ENCODE results near the gene CCSER2.
"Not testable (repeated sequence)": the region's sequence is repeated elsewhere in the genome, so short reads cannot be mapped to it uniquely, and the experiment has no call there.

CCSER2 gene

DNA sequence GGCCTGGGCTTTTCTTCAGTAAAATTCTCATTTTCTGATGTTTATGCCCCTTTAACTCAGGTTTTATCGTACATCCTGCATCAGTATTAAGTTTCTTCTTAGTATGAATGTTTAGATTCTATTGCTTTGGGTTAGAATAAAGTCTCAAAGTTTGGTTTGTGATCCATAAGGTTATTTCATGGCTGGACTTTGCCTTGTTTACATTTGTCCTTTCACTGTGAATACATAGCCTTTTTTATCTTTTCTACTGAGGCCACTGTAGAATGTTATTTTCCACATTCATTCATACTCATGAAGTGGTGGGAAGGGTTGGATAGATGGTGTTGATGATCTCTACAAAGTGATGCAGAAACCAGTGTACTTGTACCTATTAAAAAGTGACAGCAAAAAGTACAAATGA is 59.8 kb downstream of the CCSER2 start:
- no peak for DNase-seq

DNA sequence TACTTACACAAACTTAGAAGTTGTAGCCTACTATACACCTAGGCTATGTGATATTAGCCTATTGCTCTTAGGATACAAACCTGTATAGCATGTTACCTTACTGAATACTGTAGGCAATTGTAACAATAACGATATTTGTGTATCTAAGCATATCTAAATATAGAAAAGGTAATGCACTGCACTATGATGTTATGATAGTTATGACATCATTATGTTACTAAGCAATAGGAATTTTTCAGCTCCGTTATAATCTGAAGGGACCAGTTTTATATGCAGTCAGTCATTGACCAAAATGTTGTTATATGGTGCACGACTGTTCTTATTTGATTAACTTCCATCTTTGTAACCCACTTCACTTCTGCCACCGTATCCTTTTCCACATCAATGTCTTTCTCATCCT is 62.0 kb downstream of the CCSER2 start:
- DNase-seq: no peak

DNA sequence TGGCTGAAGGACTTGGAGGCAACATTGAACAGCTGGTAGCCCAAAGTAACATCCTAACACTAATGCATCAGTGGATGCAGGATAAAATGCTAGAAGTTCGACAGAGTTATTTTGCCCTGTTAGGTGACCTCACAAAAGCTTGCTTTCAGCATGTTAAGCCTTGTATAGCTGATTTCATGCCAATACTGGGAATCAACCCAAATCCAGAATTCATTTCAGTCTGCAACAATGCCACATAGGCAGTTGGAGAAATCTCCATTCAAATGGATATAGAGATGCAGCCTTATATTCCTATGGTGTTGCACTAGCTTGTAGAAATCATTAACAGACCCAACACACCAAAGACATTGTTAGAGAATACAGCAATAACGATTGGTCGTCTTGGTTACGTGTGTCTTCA is 62.9 kb downstream of the CCSER2 start:
- peak in 4 of 56 donors; percentile 7 to 18 (median 8) for DNase-seq

DNA sequence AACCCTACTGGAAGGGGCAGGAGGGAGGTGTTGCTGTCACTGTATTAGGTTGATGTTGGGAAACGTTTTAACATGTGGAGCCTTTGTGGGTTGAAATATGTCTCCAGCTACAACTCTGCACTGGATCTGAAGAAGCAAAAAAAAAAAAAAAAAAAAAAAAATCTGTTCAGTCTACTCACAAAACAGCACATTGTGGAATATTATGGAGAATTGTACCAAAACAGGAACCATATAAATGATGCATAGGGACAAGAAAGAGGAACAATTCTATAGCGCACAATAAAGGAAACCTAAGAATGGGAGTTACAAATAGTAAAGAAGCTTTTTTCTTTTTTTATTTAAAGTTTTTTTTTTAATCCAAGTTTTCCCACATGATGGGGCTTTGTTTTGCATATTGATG is 63.8 kb downstream of the CCSER2 start:
- no peak for DNase-seq

DNA sequence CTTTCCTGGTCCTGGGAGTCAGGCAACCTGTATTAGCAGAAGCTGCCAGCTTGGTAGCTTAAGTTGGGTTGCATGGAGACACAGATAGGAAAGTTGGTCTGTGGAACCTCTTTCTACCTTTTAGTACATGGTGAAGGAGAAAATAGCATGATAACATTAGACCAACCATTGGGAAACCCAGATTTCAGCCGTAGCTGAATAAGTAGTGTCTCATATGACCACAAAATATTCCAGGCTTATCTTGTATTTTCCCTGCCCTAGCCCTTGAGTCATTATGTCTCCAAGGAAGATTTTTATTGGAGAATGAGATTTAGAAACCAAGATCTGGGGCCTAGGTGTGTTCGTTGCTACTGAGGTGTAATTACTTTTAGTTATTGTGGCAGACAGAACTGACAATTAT is 67.2 kb downstream of the CCSER2 start:
- DNase-seq: no peak

DNA sequence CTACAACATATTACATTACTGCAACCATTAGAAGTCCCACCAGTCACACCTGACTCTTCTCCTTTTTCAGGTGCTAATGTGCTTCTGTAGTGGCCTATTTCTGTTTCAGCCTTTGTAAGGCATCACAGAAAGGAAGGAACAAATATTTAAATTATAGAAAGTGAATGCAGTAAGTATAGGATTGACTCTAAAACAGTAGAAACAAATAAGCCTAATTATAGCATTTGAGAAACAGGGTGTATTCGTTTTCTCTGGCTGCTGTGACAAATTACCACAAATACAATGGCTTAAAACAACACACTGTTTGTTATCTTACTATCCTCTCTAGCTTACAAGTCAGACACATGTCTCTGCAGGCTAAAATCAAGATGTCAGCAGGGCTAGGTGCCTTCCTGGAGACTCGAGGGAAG is 69.4 kb downstream of the CCSER2 start:
- no peak for DNase-seq

DNA sequence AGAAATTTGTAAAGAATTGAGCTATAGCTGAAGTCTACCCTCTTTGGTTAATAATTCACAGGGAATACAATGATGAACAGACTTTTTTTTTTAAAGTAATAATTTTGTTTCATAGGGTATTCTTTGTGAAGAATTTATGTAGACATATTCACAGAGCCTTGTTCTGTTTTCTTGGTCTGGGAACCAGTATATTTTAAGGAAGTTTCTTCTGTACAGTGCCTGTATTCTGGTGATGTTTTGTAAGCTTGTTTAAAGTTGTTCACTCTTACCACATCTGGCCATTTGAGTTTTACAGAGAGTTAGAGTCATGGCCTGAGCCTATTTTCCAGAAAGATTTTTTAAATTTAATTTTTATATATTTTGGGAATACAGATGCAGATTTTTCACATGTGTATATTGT is 70.3 kb downstream of the CCSER2 start:
- DNase-seq: no peak

DNA sequence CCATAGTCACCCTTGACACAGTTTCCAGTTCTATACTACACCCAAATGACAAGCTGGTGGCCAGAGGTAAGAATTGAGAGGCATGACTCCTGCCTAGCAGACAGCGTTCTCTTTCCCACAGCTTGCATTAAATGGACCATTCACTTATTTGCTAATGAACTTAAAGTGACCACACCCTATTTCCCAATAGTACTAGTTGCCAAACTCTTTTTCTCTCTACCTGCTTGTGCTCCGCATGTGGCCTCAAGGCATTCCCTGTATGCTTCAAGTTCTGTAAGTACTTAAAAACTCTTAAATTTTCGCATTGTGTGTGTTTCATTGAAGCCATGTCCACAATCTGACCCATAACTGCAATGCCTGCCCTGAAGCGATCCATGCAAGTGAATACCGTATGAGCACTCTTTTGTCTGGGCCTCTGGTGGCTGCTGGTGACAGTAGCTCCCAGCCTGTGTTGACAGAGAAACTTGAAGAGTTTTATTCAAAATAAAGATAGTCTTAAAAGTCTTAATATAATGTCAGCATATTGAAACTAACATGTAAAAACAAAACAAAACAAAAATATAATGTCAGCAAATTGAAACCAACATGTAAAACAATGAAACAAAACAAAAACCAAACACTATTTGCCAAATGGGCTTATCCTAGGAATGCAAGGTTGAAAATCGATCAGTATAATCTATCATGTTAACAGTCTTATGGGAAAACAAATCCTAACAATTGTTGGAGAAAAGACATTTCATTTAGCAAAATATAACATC is 73.6 kb downstream of the CCSER2 start:
- no peak for DNase-seq

DNA sequence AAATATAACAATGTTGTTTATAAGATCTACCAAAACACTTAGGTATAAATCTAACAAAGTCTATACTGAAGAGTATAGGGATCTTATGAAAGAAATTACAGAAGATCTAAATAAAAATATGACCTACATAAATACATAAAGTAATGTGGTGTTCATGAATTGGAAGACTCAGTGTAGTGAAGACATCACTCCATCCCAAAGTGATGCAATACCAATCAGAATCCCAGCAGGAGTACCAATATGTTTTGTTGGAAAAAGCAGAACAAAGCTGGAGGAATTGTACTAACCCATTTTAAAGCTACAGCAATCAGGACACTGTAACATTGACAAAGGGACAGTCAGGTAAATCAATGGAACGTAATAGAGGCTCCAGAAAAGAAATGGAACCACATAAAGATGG is 76.4 kb downstream of the CCSER2 start:
- no peak for DNase-seq

DNA sequence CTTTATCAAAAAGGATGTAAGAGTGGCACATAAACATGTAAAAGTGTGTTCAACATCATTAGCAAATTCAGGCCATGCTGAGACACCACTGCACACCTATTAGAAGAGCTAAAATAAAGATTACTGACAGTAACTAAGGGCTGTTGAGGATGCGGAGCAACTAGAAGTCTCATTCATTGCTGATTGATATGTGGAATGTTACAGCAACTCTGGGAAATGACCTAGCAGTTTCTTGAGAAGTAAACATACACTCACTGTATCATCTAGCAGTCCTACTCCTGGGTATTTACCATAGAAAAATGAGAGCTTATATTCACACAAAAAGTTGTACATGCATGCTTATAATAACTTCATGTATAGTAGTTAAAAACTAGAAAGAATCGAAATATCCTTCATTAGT is 77.3 kb downstream of the CCSER2 start:
- DNase-seq: no peak

DNA sequence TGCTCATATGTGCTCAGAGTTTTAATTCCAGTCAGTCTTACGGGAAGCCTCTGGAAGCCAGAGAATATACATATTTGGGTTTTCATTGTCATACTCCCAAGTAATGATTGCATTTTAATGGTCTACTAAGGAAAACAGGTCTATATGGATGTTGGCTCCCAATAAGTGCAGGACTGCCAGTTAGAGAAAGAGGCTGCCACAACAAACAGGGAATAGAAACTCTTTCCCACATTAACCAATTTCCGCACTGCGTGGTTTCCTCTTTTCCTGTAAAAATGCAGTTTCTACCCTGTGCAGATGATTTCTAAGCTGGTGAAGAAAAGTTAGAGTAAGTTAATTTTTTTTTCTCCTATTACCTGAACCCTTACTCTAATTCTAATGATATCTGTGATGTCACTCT is 78.2 kb downstream of the CCSER2 start:
- no peak for DNase-seq

DNA sequence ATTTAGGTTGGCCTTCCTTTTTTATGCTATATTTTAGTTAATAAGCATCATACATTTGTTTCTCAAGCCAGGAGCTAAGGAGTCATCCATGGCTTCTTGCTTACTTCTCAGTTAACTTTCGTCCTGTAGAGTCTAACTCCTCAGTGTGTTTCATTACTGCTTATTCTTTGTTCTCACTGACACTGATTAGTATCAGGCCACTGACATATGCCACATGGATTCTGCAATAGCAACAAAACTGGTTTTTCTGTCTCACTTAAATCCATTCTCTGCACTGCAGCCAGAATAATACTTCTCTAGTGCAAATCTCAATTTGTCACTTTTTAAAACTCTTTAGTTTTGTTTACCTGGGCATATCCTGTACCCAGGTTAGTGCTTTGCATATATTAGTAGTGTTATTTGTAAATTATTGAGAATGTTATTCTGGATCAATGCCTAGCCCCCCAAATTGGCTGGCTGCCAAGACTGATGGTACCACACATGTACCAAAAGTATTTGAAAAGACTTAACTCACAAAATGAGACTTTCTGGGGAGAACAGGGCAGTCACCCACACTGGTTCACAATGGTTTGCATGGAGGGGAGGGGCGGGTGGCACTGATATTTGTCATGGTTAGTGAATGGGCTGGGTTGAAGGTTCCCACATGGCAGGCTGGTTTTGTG is 79.1 kb downstream of the CCSER2 start:
- no peak for DNase-seq

DNA sequence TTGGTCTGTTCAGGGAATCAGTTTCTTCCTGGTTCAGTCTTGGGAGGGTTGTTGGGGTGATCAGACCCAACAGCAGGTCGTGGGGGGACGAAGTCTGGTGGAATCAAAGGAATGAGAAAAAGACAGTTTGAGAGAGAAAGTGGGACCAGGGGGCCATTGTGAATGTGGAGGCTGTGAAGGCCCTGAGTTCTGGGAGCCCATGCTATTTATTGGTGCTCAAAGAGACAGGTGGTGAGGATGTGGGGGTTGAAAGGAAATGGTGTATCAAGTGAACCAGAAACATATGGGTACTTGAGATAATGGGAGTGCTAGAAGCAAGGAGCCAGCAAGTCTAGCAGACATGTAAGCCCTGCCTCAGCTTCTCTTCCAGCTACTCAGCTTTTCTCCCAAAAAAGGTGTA is 84.1 kb downstream of the CCSER2 start:
- no peak for DNase-seq

DNA sequence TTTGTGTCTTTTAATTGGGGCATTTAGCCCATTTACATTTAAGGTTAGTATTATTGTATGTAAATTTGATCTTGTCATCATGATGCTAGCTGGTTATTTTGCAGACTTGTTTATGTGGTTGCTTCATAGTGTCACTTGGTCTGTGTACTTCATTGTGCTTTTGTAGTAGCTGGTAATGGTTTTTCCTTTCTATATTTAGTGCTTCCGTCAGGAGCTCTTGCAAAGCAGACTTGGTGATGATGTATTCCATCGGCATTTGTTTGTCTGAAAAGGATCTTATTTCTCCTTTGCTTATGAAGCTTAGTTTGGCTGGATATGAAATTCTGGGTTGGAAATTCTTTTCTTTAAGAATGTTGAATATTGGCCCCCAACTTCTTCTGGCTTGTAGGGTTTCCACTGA is 85.7 kb downstream of the CCSER2 start:
- DNase-seq: not testable (repeated sequence)

DNA sequence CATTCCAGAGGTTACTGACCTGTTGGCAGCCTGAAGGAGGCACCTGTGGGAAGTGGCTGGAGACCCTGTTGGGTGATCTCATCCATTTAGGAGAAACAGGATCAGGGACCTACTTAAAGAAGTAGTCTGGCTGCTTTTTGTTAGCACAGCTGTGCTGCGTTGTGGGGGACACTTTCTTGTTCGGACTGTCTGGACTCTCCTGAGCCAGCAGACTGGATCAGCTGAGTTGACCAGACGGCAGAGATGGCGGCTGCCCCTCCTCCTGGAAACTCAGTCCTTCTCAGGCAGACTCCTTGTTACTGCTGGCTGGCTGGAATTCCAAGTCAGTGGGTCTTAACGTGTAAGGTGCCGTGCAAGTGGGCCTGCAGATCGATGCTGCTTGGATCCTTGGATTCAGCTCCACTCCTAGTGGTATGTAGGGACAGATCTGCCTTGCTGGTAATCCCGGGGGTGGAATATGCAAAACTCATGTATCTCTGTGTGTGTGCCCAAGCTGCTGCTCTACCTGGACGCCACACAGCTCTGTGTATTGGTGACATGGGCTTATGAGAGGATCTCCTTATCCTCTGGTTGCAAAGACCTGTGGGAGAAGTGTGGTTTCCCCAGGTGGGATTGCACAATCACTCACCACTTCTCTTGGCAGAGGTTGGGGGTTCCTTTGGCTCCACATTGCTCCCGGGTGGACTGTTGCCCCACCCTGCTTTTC is 87.3 kb downstream of the CCSER2 start:
- DNase-seq: no peak

DNA sequence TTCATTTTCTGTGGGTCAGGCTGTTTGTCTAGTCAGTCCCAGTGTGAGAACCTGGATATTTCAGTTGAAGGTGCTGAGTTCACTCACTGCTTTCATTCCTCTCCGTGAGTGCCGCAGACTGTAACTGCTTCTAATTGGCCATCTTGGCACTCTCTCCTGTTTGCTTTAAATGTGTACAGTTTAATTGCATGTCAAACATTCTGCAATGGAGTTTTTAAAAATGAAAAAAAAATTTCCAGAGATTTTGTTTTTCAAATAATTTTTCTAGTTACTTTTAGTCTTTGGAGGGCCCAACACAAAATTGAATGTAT is 87.8 kb downstream of the CCSER2 start:
- DNase-seq: no peak

DNA sequence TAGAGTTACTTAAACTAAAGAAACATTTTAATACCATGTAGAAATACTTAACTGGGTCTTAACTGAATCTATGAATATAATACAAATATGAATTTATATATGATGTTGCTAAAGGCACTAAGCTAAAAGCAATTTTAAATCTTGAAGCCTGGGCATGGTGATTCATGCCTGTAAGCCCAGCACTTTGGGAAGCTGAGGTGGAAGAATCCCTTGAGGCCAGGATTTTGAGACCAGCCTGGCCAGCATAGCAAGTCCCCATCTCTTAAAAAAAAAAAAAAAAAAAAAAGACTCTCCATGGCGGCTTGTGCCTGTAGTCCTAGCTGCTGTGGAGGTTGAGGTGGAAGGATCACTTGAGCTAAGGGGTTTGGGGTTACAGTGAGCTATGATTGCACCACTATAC is 95.3 kb downstream of the CCSER2 start:
- no peak for DNase-seq

DNA sequence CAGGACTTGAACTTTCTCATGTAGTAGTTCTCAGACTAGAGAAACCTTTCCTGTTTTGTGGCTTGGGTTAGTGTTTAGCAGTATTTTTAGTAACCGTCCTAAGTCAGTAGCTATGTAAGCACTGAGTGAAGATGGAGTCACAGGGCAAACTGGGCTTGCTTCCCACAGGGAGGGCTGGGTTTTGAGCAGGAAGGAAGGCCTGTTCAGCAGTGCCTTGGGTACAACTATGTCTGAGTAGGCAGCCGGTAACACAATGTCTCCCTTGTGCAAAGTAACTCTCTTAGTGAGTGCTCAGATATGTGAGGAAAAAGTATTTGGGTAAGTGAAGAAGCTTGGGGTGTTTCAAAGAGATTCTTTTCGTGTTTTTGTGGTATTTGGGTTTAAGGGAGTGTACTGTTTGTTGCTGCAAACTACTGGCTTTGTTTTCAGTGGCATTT is 96.4 kb downstream of the CCSER2 start:
- peak in 51 of 56 donors; percentile 10 to 87 (median 67) for DNase-seq

DNA sequence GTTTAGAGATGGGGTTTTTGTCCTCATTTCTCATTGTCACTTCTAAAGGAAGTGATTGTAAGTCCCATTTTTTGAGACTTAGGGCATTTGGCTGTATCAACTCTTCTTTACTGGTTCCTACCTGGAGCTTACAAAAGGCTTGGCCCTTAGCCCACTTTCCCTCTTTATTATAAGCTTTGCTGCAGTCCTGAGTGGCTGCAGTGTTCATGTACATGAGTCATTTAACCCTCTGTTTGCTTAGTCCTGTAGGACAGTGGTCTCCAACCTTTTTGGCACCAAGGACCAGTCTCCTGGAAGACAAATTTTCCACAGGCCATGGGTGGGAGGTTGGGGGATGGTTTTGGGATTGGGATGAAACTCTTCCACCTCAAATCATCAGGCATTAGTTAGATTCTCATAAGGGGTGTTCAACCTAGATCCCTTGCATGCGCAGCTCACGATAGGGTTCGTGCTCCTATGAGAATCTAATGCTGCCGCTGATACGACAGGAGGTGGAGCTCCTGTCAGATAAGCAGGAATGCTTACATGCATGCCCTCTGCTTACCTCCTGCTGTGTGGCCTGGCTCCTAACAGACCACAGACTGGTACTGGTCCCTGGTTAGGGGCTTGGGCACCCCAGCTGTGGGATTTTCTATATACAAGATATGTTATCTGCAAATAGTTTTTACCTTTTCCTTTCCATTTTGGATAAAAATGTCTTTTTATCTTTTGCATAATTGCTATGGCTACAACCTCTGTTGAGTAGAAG is 99.7 kb downstream of the CCSER2 start:
- no peak for DNase-seq

DNA sequence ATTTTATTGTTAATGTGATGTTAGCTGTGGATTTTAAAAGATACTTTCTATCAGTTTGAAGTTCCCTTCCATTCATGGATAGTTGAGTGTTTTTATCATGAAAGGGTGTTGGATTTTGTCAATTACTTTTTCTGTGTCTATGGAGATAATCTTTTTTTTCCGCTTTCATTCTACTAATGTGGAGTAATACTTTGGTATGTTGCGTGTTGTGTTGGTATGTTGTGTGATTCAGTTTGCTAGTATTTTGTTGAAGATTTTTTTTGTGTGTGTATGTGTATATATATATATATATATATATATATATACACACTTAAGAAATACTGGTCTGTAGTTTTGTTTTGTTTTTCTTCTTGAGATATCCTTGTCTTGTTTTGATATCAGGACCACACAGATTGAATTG is 100.3 kb downstream of the CCSER2 start:
- DNase-seq: no peak

DNA sequence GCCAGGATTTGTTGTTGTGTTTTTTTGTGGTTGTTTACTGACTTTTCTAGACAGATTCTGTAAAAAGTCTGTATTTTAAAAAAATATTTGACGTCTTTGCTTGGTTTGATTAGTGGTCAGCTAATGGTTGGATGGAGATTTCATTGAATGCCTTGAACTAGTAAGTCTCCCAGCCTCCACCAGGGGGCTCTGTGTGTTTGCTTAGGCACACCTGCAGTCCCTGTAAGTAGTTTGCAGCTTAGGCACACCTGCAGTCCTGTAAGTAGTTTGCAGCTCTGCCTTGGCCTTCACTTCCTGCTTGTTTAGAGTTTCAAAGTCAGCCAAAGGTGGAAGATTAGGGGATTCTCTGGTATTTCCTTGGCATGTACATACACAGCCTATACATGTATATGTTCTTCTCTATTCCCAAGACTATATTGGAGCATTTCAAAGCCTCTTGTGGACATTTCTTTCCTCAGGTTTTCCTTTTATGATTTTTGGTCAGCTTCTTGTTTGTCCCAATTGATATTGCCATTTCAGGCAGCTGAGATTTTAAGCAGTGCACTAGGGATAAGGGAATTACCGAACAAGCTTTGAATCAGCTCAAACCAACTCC is 101.6 kb downstream of the CCSER2 start:
- peak in 38 of 56 donors; percentile 3 to 70 (median 22) for DNase-seq

DNA sequence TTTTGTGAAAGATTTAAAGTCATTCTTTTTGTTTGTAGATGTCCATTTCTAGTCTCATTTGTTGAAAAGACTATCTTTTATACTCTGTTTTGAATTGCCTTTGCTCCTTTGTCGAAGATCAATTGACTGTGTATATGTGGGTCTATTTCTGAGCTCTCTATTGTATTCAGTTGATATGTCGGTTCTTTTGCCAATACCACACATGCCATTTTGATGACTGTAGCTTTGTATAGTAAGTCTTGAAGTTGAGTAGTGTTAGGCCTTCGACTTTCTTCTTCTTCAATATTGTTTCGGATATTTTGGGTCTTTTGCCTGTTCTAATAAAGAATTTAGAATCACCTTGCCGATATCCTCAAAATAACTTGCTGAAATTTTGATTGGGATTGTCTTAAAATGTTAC is 104.5 kb downstream of the CCSER2 start:
- no peak for DNase-seq
